Neutrophil (primary cell): Measurements from ENCODE around the gene MARCHF10.
"Not testable (repeated sequence)": the region's sequence is repeated elsewhere in the genome, so short reads cannot be mapped to it uniquely, and the experiment has no call there.

Experiments used
- H3K27ac ChIP-seq: fragments of 200-600 bp; sonication (generic); 2 replicates; pipeline ENCODE4 v1.5.1; 2016; ENCODE audit warnings: mild to moderate bottlenecking, moderate library complexity
- H3K27me3 ChIP-seq: fragments of 200-600 bp; sonication (generic); 2 replicates; pipeline ENCODE4 v1.6.0; 2016; ENCODE audit warnings: mild to moderate bottlenecking
- H3K36me3 ChIP-seq: fragments of 200-600 bp; sonication (generic); 2 replicates; pipeline ENCODE4 v1.5.1; 2017
- H3K4me1 ChIP-seq, 2 experiments: fragments of 200-600 bp in 1 of 2; sonication (generic) in 1 of 2; 1 replicate in 1 of 2; 2 replicates in 1 of 2; pipeline versions ENCODE4 v1.5.1 to v1.6.1; 2013 to 2016; ENCODE audit warnings: low read depth in 1 of 2, low read length in 1 of 2, mild to moderate bottlenecking in 1 of 2, moderate library complexity in 1 of 2; ENCODE audit not compliant: control insufficient read depth in 1 of 2, insufficient read depth in 1 of 2
- H3K4me3 ChIP-seq, 2 experiments: fragments of 200-600 bp in 1 of 2; sonication (generic) in 1 of 2; 1 replicate in 1 of 2; 2 replicates in 1 of 2; pipeline ENCODE4 v1.5.1; 2013 to 2016; ENCODE audit warnings: low read depth in 1 of 2, low read length in 1 of 2, mild to moderate bottlenecking in 1 of 2, moderate library complexity in 1 of 2
- H3K9me3 ChIP-seq: fragments of 200-600 bp; sonication (generic); 2 replicates; pipeline ENCODE4 v1.5.1; 2016
- TF ChIP-seq, protein P1 (sequence below): fragments of 200-600 bp; sonication (generic); IDR thresholded peaks from 2 replicates; pipeline ENCODE4 v1.5.1; 2016; ENCODE audit warnings: antibody characterized with exemption

The MARCHF10 gene

DNA sequence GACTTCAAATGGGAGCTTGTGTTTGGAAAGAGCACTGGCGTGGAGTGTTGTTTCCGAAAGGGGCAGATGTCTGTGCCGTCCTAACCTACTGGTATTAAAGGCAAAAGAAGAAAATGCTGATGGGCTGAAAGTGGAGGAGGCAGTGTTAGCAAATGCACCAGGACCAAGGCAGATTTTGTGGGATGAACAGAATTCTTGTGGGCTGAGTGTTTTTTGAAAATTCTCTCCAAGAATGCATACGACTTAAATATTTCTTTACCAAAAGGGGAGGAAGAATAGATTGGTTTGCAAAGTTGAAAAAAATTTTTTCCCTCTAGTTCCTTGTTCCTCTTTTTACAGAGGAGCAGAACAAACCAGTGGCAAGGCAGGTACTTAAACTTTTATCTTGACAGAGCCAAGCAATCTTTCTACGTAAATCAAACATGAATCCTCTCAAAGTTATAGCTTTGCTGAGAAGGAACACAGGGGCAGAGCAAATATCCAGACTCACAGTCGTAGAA is 16.8 kb downstream of the MARCHF10 start:
- H3K4me3 ChIP-seq, result no peak overlapping the region
- H3K27me3 ChIP-seq, result peaks cover 16% of the 10 kb centered on the region
- no peaks in the 10 kb centered on the region for H3K4me1 ChIP-seq
- TF ChIP-seq, protein P1, sequence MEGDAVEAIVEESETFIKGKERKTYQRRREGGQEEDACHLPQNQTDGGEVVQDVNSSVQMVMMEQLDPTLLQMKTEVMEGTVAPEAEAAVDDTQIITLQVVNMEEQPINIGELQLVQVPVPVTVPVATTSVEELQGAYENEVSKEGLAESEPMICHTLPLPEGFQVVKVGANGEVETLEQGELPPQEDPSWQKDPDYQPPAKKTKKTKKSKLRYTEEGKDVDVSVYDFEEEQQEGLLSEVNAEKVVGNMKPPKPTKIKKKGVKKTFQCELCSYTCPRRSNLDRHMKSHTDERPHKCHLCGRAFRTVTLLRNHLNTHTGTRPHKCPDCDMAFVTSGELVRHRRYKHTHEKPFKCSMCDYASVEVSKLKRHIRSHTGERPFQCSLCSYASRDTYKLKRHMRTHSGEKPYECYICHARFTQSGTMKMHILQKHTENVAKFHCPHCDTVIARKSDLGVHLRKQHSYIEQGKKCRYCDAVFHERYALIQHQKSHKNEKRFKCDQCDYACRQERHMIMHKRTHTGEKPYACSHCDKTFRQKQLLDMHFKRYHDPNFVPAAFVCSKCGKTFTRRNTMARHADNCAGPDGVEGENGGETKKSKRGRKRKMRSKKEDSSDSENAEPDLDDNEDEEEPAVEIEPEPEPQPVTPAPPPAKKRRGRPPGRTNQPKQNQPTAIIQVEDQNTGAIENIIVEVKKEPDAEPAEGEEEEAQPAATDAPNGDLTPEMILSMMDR, result no peak
- H3K27ac ChIP-seq, result no peak overlapping the region
- no peaks in the 10 kb centered on the region for H3K36me3 ChIP-seq
- no peaks in the 10 kb centered on the region for H3K9me3 ChIP-seq

DNA sequence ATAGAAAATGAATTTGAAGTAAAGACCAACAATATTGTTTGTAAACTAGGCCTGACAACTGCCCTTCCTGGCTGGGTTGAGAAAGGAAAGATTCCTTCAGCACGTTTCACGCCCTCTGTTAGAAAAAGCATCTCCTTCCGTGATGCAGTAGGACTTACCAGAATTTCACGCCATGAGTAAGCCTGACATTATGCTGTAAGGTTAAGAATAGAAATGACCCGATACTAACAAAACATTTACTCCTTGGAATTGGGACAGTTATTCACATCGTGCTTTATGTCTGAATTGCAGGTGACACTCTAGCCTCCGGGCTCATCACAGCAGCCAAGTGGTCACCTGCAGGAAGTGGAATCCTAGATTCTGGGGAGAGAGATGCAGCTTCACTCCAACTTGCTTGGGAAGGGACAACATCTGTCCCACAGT is 17.5 kb downstream of the MARCHF10 start:
- no peaks in the 10 kb centered on the region for H3K4me1 ChIP-seq
- TF ChIP-seq, protein P1, result no peak
- no peaks in the 10 kb centered on the region for H3K36me3 ChIP-seq
- H3K4me3 ChIP-seq, result no peak overlapping the region
- H3K27ac ChIP-seq, result no peak overlapping the region
- H3K27me3 ChIP-seq, result peaks cover 16% of the 10 kb centered on the region
- no peaks in the 10 kb centered on the region for H3K9me3 ChIP-seq

DNA sequence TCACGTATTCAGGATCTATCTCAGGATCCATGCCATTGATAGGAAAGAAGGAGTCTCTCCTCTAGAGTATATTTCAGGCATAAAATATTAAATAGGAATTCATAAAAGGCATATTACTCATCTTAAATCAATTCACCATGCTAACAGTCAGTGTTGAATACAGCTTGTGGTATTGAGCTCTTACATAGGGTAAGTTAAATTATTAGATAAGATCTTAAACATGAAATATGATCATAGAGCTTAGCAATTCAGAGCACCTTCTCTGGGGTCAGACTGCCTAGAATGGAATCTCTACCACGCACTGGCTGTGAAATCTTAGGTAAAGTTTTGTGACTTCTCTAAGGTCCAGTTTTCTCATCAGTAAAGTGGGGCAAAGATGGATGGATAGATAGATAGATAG is 20.7 kb downstream of the MARCHF10 start:
- TF ChIP-seq, protein P1, result no peak
- Histone ChIP-seq H3K27ac (no peak overlapping the region), H3K4me1 (peaks cover 0 to 5% of the 10 kb centered on the region in 2 experiments), H3K36me3 (no peaks in the 10 kb centered on the region), H3K4me3 (no peak overlapping the region), H3K9me3 (no peaks in the 10 kb centered on the region), H3K27me3 (no peaks in the 10 kb centered on the region)

DNA sequence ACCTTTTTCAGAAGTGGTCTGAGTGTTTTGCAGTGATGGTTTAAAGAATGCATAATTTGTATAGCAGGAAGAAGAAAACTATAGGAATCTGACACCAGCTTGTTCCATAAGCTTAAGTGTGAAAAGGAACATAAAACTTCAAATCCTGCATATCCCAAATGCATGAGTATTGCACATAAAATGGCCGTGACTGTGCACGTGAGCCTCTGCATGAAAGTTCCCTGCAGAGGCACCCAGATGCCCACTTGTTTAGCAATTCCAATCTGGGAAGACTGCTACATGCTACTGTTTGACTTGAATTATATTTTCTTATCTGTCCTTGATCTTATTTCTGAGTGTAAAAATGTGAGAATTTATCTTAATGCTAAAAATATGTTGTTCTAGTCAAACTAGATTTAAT is 21.5 kb downstream of the MARCHF10 start:
- Histone ChIP-seq H3K27ac (no peak overlapping the region), H3K27me3 (no peaks in the 10 kb centered on the region), H3K4me1 (peaks cover 6 to 12% of the 10 kb centered on the region in 2 experiments), H3K4me3 (no peak overlapping the region), H3K36me3 (no peaks in the 10 kb centered on the region), H3K9me3 (no peaks in the 10 kb centered on the region)
- TF ChIP-seq, protein P1, result no peak

DNA sequence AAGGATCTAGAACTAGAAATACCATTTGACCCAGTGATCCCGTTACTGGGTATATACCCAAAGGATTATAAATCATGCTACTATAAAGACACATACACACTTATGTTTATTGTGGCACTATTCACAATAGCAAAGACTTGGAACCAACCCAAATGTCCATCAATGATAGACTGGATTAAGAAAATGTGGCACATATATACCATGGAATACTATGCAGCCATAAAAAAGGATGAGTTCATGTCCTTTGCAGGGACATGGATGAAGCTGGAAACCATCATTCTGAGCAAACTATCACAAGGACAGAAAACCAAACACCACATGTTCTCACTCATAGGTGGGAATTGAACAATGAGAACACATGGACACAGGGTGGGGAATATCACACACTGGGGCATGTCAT is 22.1 kb downstream of the MARCHF10 start:
- H3K4me1 ChIP-seq, result peaks cover 13 to 19% of the 10 kb centered on the region in 2 experiments

DNA sequence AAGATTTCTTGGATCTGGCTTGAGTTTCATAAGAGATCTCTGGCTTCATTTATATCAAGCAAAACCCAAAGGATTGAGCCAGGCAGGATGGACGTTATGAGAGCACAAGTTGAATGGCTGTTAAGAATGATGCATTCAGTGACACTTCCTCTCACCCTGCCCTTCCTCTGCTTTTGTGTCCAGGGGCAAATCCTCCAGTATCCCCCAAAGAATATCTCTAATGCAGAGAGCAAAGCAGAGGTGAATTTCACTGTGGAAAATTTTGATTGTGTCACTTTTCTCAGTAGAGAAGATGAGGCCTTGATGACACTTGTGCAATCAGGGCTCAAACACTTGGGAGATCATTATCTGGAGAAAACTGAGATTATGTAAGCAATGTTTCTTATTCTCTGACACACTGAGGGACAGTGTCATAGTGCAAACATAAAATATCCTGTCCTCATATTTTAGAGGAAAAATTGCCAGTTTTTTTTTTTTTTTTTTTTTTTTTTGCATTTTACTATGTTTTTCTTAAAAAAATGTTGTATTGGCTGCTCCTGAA is 25.3 kb downstream of the MARCHF10 start:
- H3K4me1 ChIP-seq, result peaks cover 13 to 21% of the 10 kb centered on the region in 2 experiments
- no peaks in the 10 kb centered on the region for H3K27me3 ChIP-seq
- H3K27ac ChIP-seq, result no peak overlapping the region
- H3K4me3 ChIP-seq, result no peak overlapping the region
- TF ChIP-seq, protein P1, result no peak
- no peaks in the 10 kb centered on the region for H3K9me3 ChIP-seq
- no peaks in the 10 kb centered on the region for H3K36me3 ChIP-seq

More for the DNA sequence above, 22.1 kb downstream of the MARCHF10 start:
- H3K36me3 ChIP-seq, H3K4me3 ChIP-seq, H3K27ac ChIP-seq, H3K27me3 ChIP-seq, H3K9me3 ChIP-seq: not testable (repeated sequence)
